Measurements from ENCODE around the gene PIGK.

GRCh38 chr1:77230051-77230450, 10.8 kb upstream of the PIGK start:
- TF ChIP-seq EZH2phosphoT487 (IDR thresholded peaks at IDR 0.05; ENCODE audit: insufficient read depth, low read depth) (no peak), EZH2 (IDR thresholded peaks at IDR 0.05; ENCODE audit: insufficient read depth, poor library complexity, severe bottlenecking) (no peak)

Measured in GM23248 (cell line).